Activated CD4-positive, alpha-beta T cell treated with anti-CD3 and anti-CD28 coated beads, Interleukin-2, amount 10 ng/mL, durations not matched to agents 7 days and 5 days (primary cell): Measurements from ENCODE around the gene CDCP1. TPM values are rescaled to one million over a fixed set of nuclear protein-coding genes. Genes with fewer than 3 reads are reported as not detected.
A peak's percentile ranks its signal among the peaks of the same experiment; 100 is the strongest.
"Not testable (repeated sequence)": the region's sequence is repeated elsewhere in the genome, so short reads cannot be mapped to it uniquely, and the experiment has no call there.

Experiments used
- CTCF ChIA-PET: fragments of 350-600 bp; sonication (Branson Sonifier 250); formaldehyde crosslinking; loops from one replicate; lab custom pipeline; 2021; ENCODE audit warnings: antibody characterized with exemption; lab: Charles Lee
- POLR2A ChIA-PET: fragments of 350-600 bp; sonication (Branson Sonifier 250); formaldehyde crosslinking; loops from one replicate; lab custom pipeline; 2021; ENCODE audit warnings: antibody characterized with exemption; lab: Charles Lee
- DNase-seq: peaks from one replicate; pipeline ENCODE4 v3.0.0-alpha.2; 2020
- H3K27ac Mint-ChIP-seq: one replicate; pipeline ENCODE4 v1.8.0; 2021; ENCODE audit warnings: mild to moderate bottlenecking, moderate library complexity, mixed read lengths
- H3K27me3 Mint-ChIP-seq: one replicate; pipeline ENCODE4 v1.8.0; 2021; ENCODE audit warnings: mixed read lengths
- H3K36me3 Mint-ChIP-seq: one replicate; pipeline ENCODE4 v1.8.0; 2021; ENCODE audit warnings: low read depth, mixed read lengths
- H3K4me1 Mint-ChIP-seq: one replicate; pipeline ENCODE4 v1.8.0; 2021; ENCODE audit warnings: mixed read lengths
- H3K4me3 Mint-ChIP-seq: one replicate; pipeline ENCODE4 v1.8.0; 2021; ENCODE audit warnings: mild to moderate bottlenecking, moderate library complexity, mixed read lengths
- H3K9me3 Mint-ChIP-seq: one replicate; pipeline ENCODE4 v1.8.0; 2021; ENCODE audit warnings: mixed read lengths
- total RNA-seq, 2 experiments: library from RNA; stranded (reverse); gene quantifications; one replicate each; pipeline ENCODE4 v1.2.3, GENCODE V29; 2021

Gene CDCP1
- total RNA-seq, 2 experiments from 2014 or later = 21.7 to 22.2 TPM

GRCh38 chr3:45064512-45065372 lies 81.4 kb downstream of the CDCP1 start:
- CTCF ChIA-PET = interaction anchor here (0.7 to 1.6 kb wide), 5 partner anchors 11 to 592 kb away, joined by 3 read pairs; no protein-coding TSS in a partner anchor

GRCh38 chr3:45062697-45063070 lies 83.5 kb downstream of the CDCP1 start:
- H3K27me3 Mint-ChIP-seq = no peaks in the 10 kb centered on the region
- H3K27ac Mint-ChIP-seq = no peak overlapping the region
- ChIA-PET CTCF (interaction anchor here (1.0 to 1.6 kb wide), 3 partner anchors 19 to 51 kb away, joined by 3 to 4 read pairs (median 3); no protein-coding TSS in a partner anchor), POLR2A (no interaction called here)
- no peaks in the 10 kb centered on the region for H3K36me3 Mint-ChIP-seq
- no peak for DNase-seq
- H3K4me3 Mint-ChIP-seq = no peak overlapping the region
- H3K9me3 Mint-ChIP-seq = no peaks in the 10 kb centered on the region
- peaks cover 31% of the 10 kb centered on the region for H3K4me1 Mint-ChIP-seq

More at GRCh38 chr3:45064512-45065372, 81.4 kb downstream of the CDCP1 start:
- POLR2A ChIA-PET = no interaction called here
- Mint-ChIP-seq H3K9me3 (no peaks in the 10 kb centered on the region), H3K4me3 (peak overlapping the region; percentile 47), H3K4me1 (peaks cover 27% of the 10 kb centered on the region), H3K27me3 (peaks cover 8% of the 10 kb centered on the region), H3K27ac (peak overlapping the region; percentile 81), H3K36me3 (no peaks in the 10 kb centered on the region)
- peak; percentile 74 for DNase-seq

- no peak for DNase-seq
- H3K9me3 Mint-ChIP-seq = no peaks in the 10 kb centered on the region
- no peak overlapping the region for H3K27ac Mint-ChIP-seq
- no peaks in the 10 kb centered on the region for H3K36me3 Mint-ChIP-seq
- POLR2A ChIA-PET = no interaction called here
- CTCF ChIA-PET = no interaction called here
- peaks cover 23% of the 10 kb centered on the region for H3K4me1 Mint-ChIP-seq
- H3K4me3 Mint-ChIP-seq = no peak overlapping the region
- no peaks in the 10 kb centered on the region for H3K27me3 Mint-ChIP-seq
Observed at GRCh38 chr3:45060165-45060892, 85.8 kb downstream of the CDCP1 start.

- no peaks in the 10 kb centered on the region for H3K27me3 Mint-ChIP-seq
- ChIA-PET POLR2A (no interaction called here), CTCF (interaction anchor here (0.7 kb wide), 1 partner anchor 21 kb away, joined by 3 read pairs; no protein-coding TSS in a partner anchor)
- H3K4me1 Mint-ChIP-seq = peaks cover 22% of the 10 kb centered on the region
- H3K4me3 Mint-ChIP-seq = no peak overlapping the region
- no peak for DNase-seq
- H3K9me3 Mint-ChIP-seq = no peaks in the 10 kb centered on the region
- no peak overlapping the region for H3K27ac Mint-ChIP-seq
- no peaks in the 10 kb centered on the region for H3K36me3 Mint-ChIP-seq
Observed at GRCh38 chr3:45059132-45059531, 87.0 kb downstream of the CDCP1 start.

- Mint-ChIP-seq H3K36me3 (no peaks in the 10 kb centered on the region), H3K4me3 (no peak overlapping the region), H3K4me1 (peaks cover 28% of the 10 kb centered on the region), H3K27ac (no peak overlapping the region), H3K27me3 (no peaks in the 10 kb centered on the region), H3K9me3 (no peaks in the 10 kb centered on the region)
- ChIA-PET CTCF (interaction anchor here (1.0 to 4.4 kb wide), 2 partner anchors 16 to 152 kb away, joined by 3 to 24 read pairs; no protein-coding TSS in a partner anchor), POLR2A (no interaction called here)
- no peak for DNase-seq
Observed at GRCh38 chr3:45057557-45057956, 88.6 kb downstream of the CDCP1 start.

GRCh38 chr3:45056608-45057301 lies 89.4 kb downstream of the CDCP1 start:
- H3K9me3 Mint-ChIP-seq = no peaks in the 10 kb centered on the region
- POLR2A ChIA-PET = no interaction called here
- H3K4me3 Mint-ChIP-seq = no peak overlapping the region
- no peaks in the 10 kb centered on the region for H3K27me3 Mint-ChIP-seq
- peaks cover 27% of the 10 kb centered on the region for H3K4me1 Mint-ChIP-seq
- H3K27ac Mint-ChIP-seq = no peak overlapping the region
- no peaks in the 10 kb centered on the region for H3K36me3 Mint-ChIP-seq
- no peak for DNase-seq
- CTCF ChIA-PET = interaction anchor here (1.0 to 4.4 kb wide), 4 partner anchors 15 to 170 kb away, joined by 3 to 24 read pairs (median 3); partner anchors contain the start of gene TMEM158

GRCh38 chr3:45055411-45056143 lies 90.6 kb downstream of the CDCP1 start:
- Mint-ChIP-seq H3K9me3 (no peaks in the 10 kb centered on the region), H3K4me1 (peaks cover 27% of the 10 kb centered on the region), H3K27ac (no peak overlapping the region), H3K4me3 (no peak overlapping the region), H3K27me3 (peaks cover 2% of the 10 kb centered on the region), H3K36me3 (no peaks in the 10 kb centered on the region)
- ChIA-PET CTCF (interaction anchor here (0.6 to 4.4 kb wide), 7 partner anchors 14 to 600 kb away, joined by 3 to 24 read pairs (median 3); partner anchors contain the start of gene TMEM158), POLR2A (no interaction called here)
- peak; percentile 47 for DNase-seq

- Mint-ChIP-seq H3K36me3 (no peaks in the 10 kb centered on the region), H3K27ac (no peak overlapping the region), H3K4me1 (peaks cover 27% of the 10 kb centered on the region), H3K4me3 (no peak overlapping the region), H3K9me3 (no peaks in the 10 kb centered on the region), H3K27me3 (peaks cover 8% of the 10 kb centered on the region)
- POLR2A ChIA-PET = no interaction called here
- DNase-seq = no peak
- CTCF ChIA-PET = interaction anchor here (0.6 to 4.4 kb wide), 5 partner anchors 13 to 601 kb away, joined by 3 to 24 read pairs (median 3); no protein-coding TSS in a partner anchor
Observed at GRCh38 chr3:45055032-45055410, 91.2 kb downstream of the CDCP1 start.

GRCh38 chr3:45054196-45054857 lies 91.9 kb downstream of the CDCP1 start:
- Mint-ChIP-seq H3K27ac (no peak overlapping the region), H3K4me1 (peaks cover 27% of the 10 kb centered on the region), H3K9me3 (no peaks in the 10 kb centered on the region), H3K36me3 (no peaks in the 10 kb centered on the region), H3K4me3 (no peak overlapping the region), H3K27me3 (peaks cover 15% of the 10 kb centered on the region)
- ChIA-PET POLR2A (interaction anchor here (0.9 kb wide), 1 partner anchor 64 kb away, joined by 3 read pairs; no protein-coding TSS in a partner anchor), CTCF (interaction anchor here (1.1 to 4.4 kb wide), 2 partner anchors 10 to 12 kb away, joined by 3 to 24 read pairs; no protein-coding TSS in a partner anchor)
- DNase-seq = no peak

GRCh38 chr3:45053805-45054195 lies 92.4 kb downstream of the CDCP1 start:
- ChIA-PET CTCF (interaction anchor here (1.1 to 4.4 kb wide), 2 partner anchors 11 to 12 kb away, joined by 3 to 24 read pairs; no protein-coding TSS in a partner anchor), POLR2A (interaction anchor here (0.9 kb wide), 1 partner anchor 64 kb away, joined by 3 read pairs; no protein-coding TSS in a partner anchor)
- H3K27me3 Mint-ChIP-seq = peaks cover 18% of the 10 kb centered on the region
- H3K9me3 Mint-ChIP-seq, DNase-seq, H3K4me3 Mint-ChIP-seq, H3K36me3 Mint-ChIP-seq: not testable (repeated sequence)
- H3K4me1 Mint-ChIP-seq = peaks cover 27% of the 10 kb centered on the region
- H3K27ac Mint-ChIP-seq = peak overlapping the region; percentile 55

GRCh38 chr3:45051685-45052084 lies 94.5 kb downstream of the CDCP1 start:
- no peak overlapping the region for H3K27ac Mint-ChIP-seq
- POLR2A ChIA-PET = no interaction called here
- H3K9me3 Mint-ChIP-seq = no peaks in the 10 kb centered on the region
- H3K4me1 Mint-ChIP-seq = peaks cover 21% of the 10 kb centered on the region
- peaks cover 32% of the 10 kb centered on the region for H3K27me3 Mint-ChIP-seq
- no peak for DNase-seq
- CTCF ChIA-PET = interaction anchor here (0.6 to 2.3 kb wide), 2 partner anchors 9 to 11 kb away, joined by 4 to 6 read pairs; no protein-coding TSS in a partner anchor
- no peaks in the 10 kb centered on the region for H3K36me3 Mint-ChIP-seq
- no peak overlapping the region for H3K4me3 Mint-ChIP-seq
